Measurements from ENCODE around the gene CSGALNACT2. TPM values are rescaled to one million over a fixed set of nuclear protein-coding genes. Genes with fewer than 3 reads are reported as not detected.

CSGALNACT2 gene
- total RNA-seq, 3 donors from 2014 or later: 21.6 to 35.5 (median 27.8) TPM

- intact Hi-C loops (cut with DNase I; ENCODE audit: low total_unique reads): no loop called here
- H3K27me3 ChIP-seq: no peaks in the 10 kb centered on the region
- TF ChIP-seq POLR2AphosphoS5 (IDR thresholded peaks at IDR 0.05): no peak
- TF ChIP-seq POLR2A (IDR thresholded peaks at IDR 0.05): no peak
- TF ChIP-seq CTCF (IDR thresholded peaks at IDR 0.05): no peak
- H3K36me3 ChIP-seq: no peaks in the 10 kb centered on the region
- H3K4me1 ChIP-seq: no peaks in the 10 kb centered on the region
- no peaks in the 10 kb centered on the region for H3K9me3 ChIP-seq
- peak in 1 of 2 donors; percentile 39 for DNase-seq (ENCODE audit: low spot score in 2 of 2)
- H3K27ac ChIP-seq: peak overlapping the region; percentile 48 to 66
- no peak overlapping the region for H3K4me3 ChIP-seq
Observed at GRCh38 chr10:43212043-43212721, 73.9 kb downstream of the CSGALNACT2 start.

DNA sequence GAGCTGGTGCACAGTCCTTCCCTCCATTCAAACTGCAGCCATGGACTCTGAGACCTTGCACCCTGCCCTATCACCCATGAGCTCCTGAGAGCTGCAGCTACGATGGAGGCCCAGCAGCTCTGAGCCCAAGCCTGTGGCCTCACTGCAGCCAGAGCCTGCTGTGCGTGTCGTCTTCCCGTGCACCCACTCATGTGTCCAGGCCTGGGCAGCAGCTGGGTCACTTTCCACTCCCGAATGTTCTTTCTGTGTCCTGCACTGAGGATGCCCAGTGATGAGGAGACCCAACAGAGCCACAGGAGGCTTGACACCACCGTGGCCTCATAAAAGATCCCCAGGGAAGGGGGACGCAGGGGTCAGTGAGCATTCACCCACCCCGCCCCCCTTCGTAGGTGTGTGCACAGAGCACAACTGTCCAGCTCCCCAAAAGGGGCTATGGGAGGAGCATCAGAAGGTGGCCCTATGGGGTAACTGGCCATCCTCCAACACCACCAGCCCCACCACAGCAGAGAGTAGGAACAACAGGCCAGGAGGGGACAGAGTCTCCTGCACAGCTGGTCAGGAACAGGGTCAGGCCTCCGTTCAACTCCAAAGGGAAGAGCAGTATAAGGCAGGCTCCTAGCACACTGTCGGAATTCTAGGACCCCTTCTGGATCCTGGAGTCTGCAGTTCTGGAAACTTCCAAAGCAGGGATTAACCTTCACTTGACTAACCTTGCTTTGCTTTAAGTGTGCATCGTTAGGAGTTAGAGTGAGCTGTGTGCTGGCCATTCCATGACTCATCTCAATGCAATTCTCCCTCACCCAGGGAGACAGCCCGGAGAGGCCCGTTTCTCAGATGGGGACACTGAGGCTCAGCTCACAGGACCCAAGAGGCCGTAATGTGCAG, 76.1 kb downstream of the CSGALNACT2 start:
- no peak overlapping the region for H3K4me3 ChIP-seq
- no peak overlapping the region for H3K27ac ChIP-seq
- no peaks in the 10 kb centered on the region for H3K9me3 ChIP-seq
- DNase-seq (ENCODE audit: low spot score in 2 of 2): no peak
- no peaks in the 10 kb centered on the region for H3K27me3 ChIP-seq
- no peaks in the 10 kb centered on the region for H3K36me3 ChIP-seq
- TF ChIP-seq POLR2A (IDR thresholded peaks at IDR 0.05) (no peak), POLR2AphosphoS5 (IDR thresholded peaks at IDR 0.05) (no peak), CTCF (IDR thresholded peaks at IDR 0.05) (no peak)
- intact Hi-C loops (cut with DNase I; ENCODE audit: low total_unique reads): no loop called here
- peaks cover 0 to 5% of the 10 kb centered on the region in 2 donors for H3K4me1 ChIP-seq

DNA sequence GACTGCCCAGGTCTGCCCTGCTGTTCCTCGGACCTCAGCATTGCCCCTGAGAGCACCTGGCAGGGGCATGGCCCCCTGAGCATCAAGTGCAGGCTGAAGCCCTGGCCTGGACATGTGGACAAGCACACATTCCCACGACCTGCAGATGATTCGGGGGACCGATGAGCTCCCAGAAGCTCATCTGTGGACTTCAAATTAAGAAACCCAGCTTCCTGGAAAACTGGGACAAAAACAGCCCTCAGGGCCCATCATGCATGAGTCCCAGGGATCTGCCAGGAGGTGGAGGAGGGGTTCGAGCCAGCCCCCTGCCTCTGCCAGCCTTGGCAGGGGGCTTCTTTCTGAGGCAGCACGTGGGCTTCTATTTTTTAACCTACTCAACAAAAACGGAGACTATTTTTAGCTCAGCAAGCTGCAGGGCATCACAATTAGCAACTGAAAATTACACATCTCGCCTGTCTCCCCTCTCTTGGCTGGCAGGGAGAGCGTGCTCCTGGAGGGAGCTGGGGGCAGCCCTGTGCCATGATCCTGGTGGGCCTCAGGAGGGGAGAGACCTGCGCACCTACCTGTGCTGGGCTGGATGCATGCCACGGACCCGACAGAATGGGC, 76.8 kb downstream of the CSGALNACT2 start:
- no peaks in the 10 kb centered on the region for H3K27me3 ChIP-seq
- no peaks in the 10 kb centered on the region for H3K36me3 ChIP-seq
- H3K4me1 ChIP-seq: peaks cover 0 to 5% of the 10 kb centered on the region in 2 donors
- TF ChIP-seq CTCF (IDR thresholded peaks at IDR 0.05): no peak
- no peak overlapping the region for H3K27ac ChIP-seq
- H3K4me3 ChIP-seq: no peak overlapping the region
- intact Hi-C loops (cut with DNase I; ENCODE audit: low total_unique reads): no loop called here
- H3K9me3 ChIP-seq: no peaks in the 10 kb centered on the region
- no peak for DNase-seq (ENCODE audit: low spot score in 2 of 2)

DNA sequence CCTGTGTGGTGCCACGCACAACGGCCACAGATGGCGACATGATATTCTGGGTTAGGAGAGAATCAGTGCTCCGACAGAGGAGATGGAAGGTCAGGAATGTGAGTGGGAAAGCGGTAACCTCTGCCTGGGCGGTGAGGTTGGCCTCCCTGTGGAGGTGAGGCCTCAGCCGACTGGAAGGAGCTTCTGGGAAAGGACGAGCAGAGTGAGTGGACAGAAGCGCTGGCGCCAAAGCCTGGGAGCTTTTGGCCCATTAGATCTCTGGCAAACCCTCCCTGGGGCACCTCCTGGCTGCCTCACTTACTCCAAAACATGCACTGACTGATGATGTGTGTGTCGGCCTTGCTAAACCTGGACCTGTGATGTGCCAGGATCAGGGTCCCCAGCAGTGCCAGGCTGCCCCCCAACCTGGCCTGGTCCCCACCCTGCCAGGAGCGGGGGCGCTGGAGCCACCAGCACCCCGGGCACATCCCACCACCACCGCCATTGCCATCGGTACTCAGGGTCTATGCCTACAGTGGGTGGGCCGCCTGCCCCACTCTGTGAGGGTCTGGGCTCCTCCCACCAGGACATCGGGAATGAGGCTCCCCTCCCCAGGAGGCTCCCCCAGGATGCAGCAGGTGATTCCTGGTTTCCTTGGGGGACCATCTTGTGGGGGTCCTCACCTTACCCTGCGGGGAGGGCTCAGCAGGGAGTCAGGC, 77.7 kb downstream of the CSGALNACT2 start:
- intact Hi-C loops (cut with DNase I; ENCODE audit: low total_unique reads): no loop called here
- peaks cover 0 to 5% of the 10 kb centered on the region in 2 donors for H3K4me1 ChIP-seq
- TF ChIP-seq POLR2AphosphoS5 (IDR thresholded peaks at IDR 0.05): no peak
- TF ChIP-seq POLR2A (IDR thresholded peaks at IDR 0.05): no peak
- no peak for TF ChIP-seq CTCF (IDR thresholded peaks at IDR 0.05)
- no peaks in the 10 kb centered on the region for H3K9me3 ChIP-seq
- no peaks in the 10 kb centered on the region for H3K36me3 ChIP-seq
- no peak overlapping the region for H3K27ac ChIP-seq
- H3K27me3 ChIP-seq: no peaks in the 10 kb centered on the region
- H3K4me3 ChIP-seq: no peak overlapping the region
- no peak for DNase-seq (ENCODE audit: low spot score in 2 of 2)
